GM18858 (cell line): Measurements from ENCODE around the gene EYA3.
A peak's percentile ranks its signal among the peaks of the same experiment; 100 is the strongest.

Experiments
- ATAC-seq: cut with Tn5 transposase; IDR thresholded peaks from one replicate; pipeline ENCODE4 v1.9.1; 2021; ENCODE audit not compliant: unreplicated experiment

The EYA3 gene, protein sequence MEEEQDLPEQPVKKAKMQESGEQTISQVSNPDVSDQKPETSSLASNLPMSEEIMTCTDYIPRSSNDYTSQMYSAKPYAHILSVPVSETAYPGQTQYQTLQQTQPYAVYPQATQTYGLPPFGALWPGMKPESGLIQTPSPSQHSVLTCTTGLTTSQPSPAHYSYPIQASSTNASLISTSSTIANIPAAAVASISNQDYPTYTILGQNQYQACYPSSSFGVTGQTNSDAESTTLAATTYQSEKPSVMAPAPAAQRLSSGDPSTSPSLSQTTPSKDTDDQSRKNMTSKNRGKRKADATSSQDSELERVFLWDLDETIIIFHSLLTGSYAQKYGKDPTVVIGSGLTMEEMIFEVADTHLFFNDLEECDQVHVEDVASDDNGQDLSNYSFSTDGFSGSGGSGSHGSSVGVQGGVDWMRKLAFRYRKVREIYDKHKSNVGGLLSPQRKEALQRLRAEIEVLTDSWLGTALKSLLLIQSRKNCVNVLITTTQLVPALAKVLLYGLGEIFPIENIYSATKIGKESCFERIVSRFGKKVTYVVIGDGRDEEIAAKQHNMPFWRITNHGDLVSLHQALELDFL

DNA sequence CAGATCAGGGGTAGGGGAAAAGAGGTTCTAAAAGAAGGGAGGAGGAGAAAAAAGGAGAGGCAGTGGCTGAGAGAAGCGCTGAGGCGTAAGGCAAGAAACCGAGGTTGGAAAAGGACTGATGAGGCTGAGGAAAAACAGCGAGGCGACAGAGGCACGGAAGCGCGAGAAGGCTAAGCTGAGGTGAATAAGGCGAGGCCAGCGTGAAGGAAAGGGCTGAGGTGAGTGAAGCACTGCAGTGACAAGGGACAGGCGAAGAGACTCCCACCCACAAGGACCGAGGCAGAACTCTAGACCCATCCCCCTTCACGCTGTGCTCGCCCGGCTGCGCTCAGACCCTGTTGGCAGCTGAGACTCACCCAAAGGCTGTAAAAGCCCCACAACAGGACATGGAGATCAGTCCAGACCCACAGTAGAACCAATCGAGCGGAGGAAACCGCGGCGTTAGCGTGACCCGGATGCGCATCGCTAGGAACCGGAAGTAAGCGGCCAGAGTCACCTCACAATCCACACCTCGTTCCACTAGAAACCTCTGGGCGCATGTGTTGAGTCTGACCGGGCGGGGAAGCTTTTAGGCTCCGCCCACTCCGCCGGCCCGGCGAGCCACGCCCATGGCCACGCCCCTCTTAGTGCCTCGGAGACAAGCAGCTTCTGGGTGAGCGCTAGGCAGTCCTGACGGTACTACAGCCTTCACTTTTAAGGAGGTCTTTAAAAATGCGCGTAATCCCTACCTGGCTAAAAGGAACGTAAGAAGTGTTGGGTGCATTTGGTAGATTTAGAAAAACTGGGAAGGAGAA, at the start of gene EYA3:
Gene EYA3 (minus strand): TSS at position 443 of the 794 bp plus-strand sequence. CDS start 30,584 bp downstream, outside the sequence.
- ATAC-seq, result peak; percentile 66

DNA sequence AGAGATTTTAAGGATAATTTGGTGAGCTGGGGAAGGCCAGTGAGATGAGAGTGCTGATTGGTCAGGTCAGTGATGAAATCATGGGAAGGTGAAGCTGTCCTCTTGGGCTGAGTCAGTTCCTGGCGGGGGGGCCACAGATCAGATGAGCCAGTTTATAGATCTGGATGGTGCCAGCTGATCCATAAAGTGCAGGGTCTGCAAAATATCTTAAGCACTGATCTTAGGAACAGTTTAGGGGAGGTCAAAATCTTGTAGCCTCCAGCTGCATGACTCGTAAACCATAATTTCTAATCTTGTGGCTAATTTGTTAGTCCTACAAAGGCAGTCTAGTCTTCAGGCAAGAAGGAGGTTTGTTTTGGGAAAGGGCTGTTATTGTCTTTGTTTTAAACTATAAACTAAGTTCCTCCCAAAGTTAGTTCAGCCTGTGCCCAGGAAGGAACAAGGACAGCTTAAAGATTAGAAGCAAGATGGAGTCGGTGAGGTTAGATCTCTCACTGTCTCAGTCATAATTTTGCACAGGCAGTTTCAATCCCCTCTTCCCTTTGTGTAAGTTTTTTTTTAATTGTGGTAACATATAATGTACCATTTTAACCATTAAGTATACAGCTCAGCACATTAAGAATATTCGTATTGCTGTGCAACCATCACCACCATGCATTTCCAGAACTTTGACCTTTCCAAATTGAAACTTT, 48.7 kb upstream of the EYA3 start:
- no peak for ATAC-seq

DNA sequence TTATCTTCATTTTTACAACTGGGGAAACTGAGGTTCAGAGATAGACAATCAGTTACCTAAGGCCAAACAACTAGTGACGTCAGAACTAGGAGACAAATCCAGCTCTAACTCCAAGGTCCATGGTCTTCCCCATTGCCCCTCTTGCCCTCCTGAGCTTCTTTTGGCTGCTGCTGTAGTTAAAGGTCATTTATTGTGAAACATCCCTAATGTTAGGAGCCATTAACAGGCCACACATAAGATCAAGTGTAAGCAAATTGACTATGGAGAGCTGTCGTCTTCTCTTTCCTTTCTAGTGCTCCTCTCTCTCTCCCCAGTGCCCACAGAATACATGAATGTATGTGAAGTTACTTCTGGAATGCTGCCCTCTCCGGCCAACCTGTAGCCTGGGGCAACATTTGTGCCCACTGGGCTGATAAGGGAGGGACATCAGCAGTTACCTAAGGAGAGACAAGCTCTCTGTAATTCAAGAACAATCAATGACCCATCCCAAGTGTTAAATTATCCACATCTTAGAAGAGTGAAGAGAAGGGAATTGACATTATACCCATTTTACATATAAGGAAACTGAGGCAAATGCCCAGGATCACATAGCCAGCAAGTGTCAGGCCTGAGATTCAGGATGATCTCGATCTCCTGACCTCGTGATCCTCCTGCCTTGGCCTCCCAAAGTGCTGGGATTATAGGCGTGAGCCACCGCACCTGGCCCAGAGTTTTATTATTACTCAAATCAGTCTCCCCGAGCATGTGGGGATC, 47.9 kb upstream of the EYA3 start:
- no peak for ATAC-seq

DNA sequence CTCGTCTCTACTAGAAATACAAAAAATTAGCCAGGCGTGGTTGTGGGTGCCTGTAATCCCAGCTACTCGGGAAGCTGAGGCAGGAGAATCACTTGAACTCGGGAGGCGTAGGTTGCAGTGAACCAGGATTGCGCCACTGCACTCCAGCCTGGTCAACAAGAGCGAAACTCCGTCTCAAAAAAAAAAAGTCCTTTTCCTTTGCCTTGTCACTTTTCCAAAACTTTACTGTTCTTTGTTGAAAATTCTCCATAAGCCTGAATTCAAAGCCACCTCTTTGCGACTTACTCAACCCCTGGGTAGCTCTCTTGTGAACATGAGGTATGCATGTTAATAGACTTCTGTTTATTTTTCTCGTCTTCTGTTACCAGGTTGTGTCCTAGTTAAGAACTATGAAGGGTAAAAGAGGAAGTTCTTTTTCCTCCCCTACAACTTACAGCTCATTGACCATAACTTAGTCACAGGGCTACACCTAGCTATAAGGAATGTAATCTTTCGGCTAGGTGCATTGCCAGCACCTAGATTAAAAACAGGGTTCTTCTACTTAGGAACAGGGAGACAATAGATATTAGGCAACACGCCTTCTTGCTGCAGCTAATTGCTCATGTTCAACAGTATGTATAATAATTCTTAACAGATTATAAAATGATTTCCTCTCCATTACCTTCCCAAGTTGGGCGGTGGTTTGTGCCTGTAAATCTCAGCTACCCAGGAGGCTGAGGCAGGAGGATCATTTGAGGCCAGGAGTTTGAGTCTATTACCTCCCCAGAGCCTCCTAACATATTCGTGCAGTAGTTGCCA, 47.2 kb upstream of the EYA3 start:
- no peak for ATAC-seq

DNA sequence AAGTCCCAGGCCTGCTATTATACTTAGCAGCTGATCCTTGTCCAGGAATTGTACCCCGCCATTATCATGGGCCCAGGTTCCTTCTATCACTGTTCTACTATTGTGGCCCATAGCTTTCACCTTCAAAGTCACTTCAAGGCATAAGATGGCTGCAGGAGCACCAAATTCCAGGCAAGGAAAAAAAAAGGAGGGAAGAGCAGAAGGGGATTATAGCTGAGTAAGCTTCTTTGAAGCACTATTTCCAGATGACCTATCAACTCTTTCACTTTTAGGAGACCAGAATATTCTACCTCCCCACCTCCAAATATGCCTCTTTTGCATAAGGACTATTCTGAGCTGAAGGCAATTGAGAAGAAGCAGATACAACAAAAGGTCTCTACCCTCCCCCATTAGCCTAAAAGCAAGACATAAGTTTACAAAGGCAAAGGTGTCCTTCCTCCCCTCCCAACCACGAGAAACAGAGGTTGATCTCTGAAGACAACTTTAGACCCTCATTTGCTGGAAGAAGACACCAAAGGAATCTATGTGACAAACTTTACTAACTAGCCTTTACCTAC, 46.3 kb upstream of the EYA3 start:
- no peak for ATAC-seq

DNA sequence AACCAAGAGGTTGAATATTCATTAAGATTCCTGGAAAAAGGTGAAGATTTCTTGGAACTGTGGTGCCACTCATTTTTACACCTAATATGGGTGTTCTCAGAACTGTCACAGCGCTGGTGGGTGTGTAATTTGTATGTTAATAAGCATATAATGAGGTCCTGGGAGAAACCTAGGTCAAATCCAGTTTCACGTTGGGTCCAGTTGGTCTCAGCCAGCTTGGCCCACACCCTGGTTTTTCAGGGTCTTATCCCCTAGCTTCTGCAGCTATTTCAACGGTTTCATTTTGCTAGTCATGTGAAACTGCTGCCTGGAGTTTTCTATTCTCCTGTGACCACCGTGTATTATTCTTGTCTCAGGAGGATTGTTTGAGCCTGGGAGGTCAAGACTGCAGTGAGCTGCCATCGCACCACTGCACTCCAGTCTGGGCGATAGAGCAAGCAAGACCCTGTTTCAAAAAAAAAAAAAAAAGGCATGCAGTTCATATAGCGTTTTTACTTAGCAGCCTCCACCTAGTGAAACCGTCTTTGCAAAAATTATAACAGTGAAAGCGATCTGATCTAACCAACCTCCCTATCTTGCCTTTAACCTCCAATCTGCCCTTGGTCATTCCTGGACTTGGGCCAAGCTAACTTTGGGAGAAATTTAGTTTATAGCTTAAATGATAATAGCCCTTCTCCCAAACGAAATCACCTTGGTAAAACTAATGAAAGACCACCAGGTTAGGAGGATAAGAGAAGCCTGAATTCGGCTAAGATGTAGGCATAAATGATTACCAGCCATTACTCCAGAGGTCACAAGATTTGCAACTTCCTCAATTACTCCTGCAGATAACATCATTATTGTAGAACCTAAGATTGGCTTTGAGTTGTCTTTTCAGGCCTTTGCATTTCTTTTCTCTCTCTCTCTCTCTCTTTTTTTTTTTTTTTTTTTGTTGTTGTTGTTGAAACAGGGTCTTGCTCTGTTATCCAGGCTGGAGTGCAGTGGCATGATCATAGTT, 44.1 kb upstream of the EYA3 start:
- no peak for ATAC-seq

DNA sequence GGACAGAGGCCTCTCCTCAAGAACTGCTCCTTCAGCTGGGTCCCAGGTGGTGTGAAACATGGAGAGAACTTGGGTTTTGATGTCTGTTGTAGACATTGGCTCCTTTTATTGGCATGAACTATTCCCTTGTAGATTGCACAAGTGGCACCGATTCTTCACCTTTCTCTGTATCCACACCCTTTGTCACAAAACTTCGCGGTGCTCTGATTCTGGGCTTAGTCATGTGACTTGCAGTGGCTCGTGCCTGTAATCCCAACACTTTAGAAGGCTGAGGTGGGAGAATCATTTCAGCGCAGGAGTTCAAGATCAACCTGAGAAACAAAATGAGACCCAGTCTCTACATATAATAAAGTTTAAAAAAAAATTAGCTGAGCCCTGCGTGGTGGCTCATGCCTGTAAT, 42.5 kb upstream of the EYA3 start:
- ATAC-seq, result no peak

DNA sequence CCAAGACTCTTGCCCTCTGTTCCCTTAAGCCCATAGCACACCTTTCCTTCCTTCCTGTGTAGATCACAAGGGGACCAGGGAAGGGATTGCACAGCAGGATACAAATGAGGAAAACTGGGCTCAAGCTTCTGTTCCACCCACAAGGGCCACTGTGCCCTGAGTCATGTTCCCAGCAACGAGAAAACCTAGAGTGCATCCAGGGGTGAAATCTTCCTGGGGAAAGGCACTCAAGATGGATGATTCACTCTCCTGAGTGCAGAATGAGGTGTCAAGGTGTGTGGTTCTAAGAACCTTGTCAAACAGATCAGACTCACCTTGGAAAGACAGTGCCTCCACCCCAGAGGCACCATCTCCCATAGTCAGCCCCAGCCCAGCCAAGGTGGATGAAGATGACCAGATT, 40.7 kb upstream of the EYA3 start:
- ATAC-seq, result no peak

DNA sequence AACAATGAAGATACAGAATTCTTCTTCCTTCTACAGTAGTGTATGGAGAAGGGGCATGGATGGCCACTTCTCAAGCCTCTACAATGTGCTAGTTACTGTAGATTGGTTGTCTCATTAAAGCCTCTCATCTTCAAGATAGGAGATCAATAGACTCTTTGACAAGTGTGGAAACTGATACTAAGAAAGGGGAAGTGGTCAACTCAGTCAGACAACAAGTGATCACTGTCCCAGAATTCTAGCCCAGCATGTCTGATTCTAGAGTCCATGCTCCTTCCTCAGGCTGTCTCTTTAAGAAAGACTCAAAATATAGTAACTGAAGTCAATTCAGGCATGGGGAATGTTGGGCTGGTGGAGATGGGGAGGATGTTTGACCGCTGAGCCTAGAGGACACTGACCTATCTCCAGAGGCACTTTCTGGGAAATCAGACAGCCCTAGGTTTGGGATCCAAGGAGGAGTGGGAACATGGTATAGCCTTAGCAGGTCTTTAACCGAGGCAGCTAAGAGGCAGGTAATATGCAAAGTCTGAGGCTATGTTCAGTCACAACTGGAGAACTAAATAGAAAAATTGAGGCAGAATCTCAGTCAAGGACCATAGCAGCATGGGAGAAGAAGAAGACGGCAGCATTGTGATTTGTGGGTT, 39.3 kb upstream of the EYA3 start:
- ATAC-seq, result peak; percentile 50

DNA sequence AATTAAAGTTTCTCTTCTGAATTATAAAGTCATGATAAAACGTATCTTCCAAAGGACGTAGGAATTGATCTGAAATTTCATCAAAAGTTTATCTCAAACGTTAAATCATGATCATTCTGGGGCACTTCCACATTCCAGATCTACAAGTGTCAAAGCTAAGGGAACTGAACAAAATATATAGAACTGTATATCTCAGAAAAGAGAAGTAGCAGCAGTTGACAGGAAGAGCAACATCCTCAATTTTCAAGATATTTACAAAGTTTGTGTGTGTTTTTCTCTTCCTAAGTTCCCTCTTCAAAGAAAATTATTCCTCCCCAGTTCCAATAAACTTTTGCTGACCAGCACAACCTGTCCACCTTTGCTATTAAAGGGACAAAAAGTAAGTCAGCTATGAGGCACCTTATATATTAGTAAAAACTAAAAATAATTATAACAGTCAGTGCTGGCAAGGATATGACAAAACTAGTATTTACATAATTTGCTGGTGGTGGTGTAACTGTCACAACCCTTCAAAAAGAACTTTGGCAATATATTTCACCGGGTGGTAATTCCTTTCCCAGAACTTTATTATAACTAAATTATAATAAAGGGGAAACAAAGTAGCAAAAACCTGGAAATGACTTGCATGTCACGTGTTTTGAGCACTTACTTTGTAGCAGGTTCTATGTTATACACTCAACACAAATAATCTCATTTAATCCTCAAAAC, 38.5 kb upstream of the EYA3 start:
- ATAC-seq, result no peak

DNA sequence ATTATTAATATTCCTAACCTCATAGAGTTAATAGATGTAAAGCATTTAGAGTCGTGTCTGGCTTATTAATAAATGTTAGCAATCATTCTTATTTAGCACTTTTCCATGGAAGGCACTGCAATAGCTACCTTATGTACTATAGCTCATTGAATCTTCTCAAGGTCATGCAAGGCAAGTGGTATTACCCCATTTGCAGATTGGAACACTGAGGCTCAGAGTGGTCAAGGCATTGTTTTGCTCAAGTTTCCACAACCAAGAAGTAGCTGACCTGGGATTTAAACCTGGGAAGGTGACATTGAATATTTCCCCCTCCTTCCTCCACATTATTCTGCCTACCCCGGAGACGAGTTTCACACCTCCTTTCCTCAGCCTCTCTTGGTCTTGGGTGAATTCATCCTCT, 37.8 kb upstream of the EYA3 start:
- no peak for ATAC-seq

DNA sequence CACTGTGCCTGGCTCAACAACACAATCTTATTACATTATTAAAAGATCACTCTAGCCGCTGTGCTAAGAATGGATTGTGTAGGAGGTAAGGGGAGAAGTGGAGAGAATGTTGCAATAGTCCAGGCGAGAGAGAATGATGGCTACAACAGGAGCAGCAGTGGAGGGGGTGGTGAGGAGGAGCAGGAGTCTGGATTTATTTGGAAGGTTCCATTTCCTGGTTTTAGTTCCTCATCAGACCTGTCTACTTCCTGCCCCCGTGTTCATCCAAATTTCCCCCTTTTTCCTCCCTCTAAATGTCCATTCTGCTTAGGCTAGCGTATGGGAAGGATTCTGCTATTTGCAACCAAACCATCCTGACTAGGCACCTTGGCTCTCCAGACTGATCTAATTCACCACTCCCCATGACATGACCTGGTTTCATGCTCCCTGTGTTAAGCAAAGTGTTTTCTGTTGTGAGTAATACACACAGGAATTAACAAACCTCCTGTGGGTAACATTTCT, 35.1 kb upstream of the EYA3 start:
- ATAC-seq, result no peak

DNA sequence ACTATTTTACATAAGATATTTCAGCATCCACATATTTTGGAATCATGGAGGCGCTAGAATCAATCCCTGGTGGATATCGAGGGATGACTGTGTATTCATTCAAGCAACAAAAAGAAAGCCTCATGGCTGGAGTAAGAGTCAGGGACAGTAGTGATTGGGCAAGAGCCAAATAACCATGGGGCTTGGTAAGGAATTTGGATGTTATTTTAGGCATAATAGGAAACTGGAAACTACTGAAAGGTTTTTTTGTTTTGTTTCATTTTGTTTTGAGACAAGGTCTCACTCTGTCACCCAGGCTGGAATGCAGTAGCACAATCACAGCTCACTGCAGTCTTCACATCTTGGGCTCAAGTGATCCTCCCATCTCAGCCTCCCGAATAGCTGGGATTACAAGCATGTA, 33.8 kb upstream of the EYA3 start:
- no peak for ATAC-seq

DNA sequence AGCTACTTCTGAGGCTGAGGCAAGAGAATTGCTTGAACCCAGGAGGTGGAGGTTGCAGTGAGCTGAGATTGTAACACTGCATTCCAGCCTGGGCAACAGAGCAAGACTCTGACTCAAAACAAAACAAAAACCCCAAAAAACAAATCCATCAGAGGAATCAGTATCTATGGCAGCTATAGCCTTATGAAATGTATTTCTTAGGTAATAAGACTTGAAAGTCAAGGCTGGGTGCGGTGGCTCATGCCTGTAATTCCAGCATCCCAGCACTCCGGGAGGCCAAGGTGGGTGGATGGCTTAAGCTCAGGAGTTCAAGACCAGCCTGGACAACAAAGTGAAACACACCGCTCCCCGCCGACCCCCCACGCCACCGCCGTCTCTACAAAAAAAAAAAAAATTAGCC, 31.1 kb upstream of the EYA3 start:
- ATAC-seq, result no peak

DNA sequence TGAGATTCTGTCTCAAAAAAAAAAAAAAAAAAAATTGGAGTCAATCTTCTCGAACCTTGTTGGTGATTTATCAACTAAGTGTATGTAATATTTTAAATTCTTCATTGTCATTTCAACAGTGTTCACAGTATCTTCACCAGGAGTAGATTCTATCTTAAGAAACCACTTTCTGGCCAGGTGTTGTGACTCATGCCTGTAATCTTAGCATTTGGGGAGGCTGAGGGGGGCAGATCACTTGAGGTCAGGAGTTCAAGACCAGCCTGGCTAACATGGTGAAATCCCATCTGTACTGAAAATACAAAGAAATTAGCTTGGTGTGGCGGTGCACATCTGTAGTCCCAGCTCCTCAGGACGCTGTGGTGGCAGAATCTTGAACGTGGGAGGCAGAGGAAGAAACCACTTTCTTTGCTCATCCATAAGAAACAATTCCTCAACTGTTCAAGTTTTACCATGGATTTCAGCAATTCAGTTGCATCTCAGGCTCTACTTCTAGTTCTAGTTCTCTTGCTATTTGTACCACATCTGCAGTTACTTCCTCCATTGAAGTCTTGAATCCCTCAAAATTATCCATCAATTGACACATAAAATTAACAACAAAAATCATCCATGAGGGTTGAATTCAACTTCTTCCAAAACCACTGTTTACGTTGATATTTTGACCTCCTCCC, 30.4 kb upstream of the EYA3 start:
- no peak for ATAC-seq

DNA sequence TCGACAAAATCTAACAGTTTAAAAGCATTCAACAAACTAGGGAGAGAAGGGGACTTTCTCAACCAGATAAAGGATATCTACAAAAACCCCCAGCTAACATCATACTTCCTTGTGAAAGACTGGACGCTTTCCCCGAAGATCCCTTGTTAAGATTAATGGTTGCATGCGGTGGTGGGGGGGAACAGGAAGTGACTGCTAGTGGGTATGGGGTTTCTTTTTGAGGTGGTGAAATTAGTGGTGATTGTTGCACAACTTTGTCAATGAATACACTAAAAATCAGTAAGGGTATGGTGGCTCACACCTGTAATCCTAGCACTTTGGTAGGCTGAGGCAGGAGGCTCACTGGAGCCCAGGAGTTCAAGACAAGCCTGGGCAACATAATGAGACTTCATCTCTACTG, 26.9 kb upstream of the EYA3 start:
- no peak for ATAC-seq

DNA sequence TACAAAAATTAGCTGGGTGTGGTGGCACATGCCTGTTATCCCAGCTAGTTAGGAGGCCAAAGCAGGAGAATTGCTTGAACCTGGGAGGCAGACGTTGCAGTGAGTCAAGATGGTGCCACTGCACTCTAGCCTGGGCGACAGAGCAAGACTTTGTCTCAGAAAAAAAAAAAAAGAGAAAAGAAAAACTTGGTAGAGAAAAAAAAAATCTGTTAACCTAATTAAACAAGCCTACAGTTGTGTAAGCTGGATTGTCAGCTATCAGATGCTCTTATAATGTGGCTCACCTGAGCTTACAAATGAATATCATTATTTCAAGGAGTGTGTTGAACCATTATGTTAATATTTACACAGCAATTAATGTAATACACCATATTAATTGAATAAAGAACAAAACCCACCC, 26.4 kb upstream of the EYA3 start:
- no peak for ATAC-seq
